Heart right ventricle (tissue), 16 donors: ENCODE measurements around the gene CALD1. TPM values are rescaled to one million over a fixed set of nuclear protein-coding genes. Genes with fewer than 3 reads are reported as not detected.
A peak's percentile ranks its signal among the peaks of the same experiment; 100 is the strongest.

Experiments used
- ATAC-seq, 8 donors: fragments of 200-7000 bp; cut with Tn5 transposase; one replicate each; pipeline ENCODE4 v1.9.1; 2020; ENCODE audit warnings: mild to moderate bottlenecking in 8 of 8, moderate library complexity in 8 of 8, moderate number of reproducible peaks in 1 of 8
- DNase-seq, 2 donors: peaks; one replicate each; pipeline ENCODE4 v3.0.0-alpha.2; 2020
- H3K27ac ChIP-seq, 10 donors: fragments of 200-600 bp; sonication (generic) in 2 of 10; one replicate each; pipeline versions ENCODE4 v1.5.0 to v1.8.0; 2020 to 2022; ENCODE audit warnings: mild to moderate bottlenecking in 3 of 10
- H3K27me3 ChIP-seq, 7 donors: fragments of 200-600 bp; one replicate each; pipeline ENCODE4 v1.8.0; 2021 to 2022; ENCODE audit warnings: mild to moderate bottlenecking in 2 of 7
- H3K36me3 ChIP-seq, 9 donors: fragments of 200-600 bp; sonication (generic) in 1 of 9; one replicate each; pipeline versions ENCODE4 v1.5.0 to v1.8.0; 2020 to 2022; ENCODE audit warnings: mild to moderate bottlenecking in 2 of 9
- H3K4me1 ChIP-seq, 9 donors: fragments of 200-600 bp; sonication (generic) in 1 of 9; one replicate each; pipeline versions ENCODE4 v1.5.0 to v1.8.0; 2020 to 2022; ENCODE audit warnings: mild to moderate bottlenecking in 4 of 9
- H3K4me3 ChIP-seq, 10 donors: fragments of 200-600 bp; sonication (generic) in 2 of 10; one replicate each; pipeline versions ENCODE4 v1.5.0 to v1.8.0; 2020 to 2022; ENCODE audit warnings: mild to moderate bottlenecking in 7 of 10, moderate library complexity in 2 of 10
- H3K9me3 ChIP-seq, 11 donors: fragments of 200-600 bp in 10 of 11; sonication (generic) in 2 of 11; one replicate each; pipeline versions ENCODE4 v1.5.0 to v1.8.0; 2013 to 2022; ENCODE audit warnings: mild to moderate bottlenecking in 2 of 11, control low read depth in 1 of 11, moderate library complexity in 1 of 11
- WGBS, 2 donors: extraction: QIAGEN DNeasy Blood & Tissue Kit; methylation state at CpG; one replicate each; pipeline ENCODE4 v1.1.7; 2013; ENCODE audit warnings: inconsistent platforms in 1 of 2; 5-methylcytosine and 5-hydroxymethylcytosine counted together
- intact Hi-C, 10 donors: fragments of 100-400 bp; cut with DNase I; formaldehyde crosslinking; loops; one replicate each; pipeline versions ENCODE4 v1.11.1 to v1.14.2; 2022
- polyA plus RNA-seq, 2 donors: library from polyadenylated mRNA; stranded (reverse); fragments of 200-250 nt; gene quantifications; one replicate each; pipeline ENCODE4 v1.2.3, GENCODE V29; 2013
- total RNA-seq, 10 donors: library from RNA; stranded (reverse); fragmentation: NEBNext Ultra II Directional in 3 of 10; extraction: Animal tissue kit (Norgen Biotek cat#: 25700) in 3 of 10; gene quantifications; one replicate each; pipeline versions ENCODE4 v1.2.1 to v1.2.4, GENCODE V29; 2021 to 2023
- TF ChIP-seq, protein P1 (sequence below), 9 donors: fragments of 200-600 bp; sonication (generic) in 2 of 9; IDR thresholded peaks; one replicate each; pipeline versions ENCODE4 v1.5.0 to v1.8.0; 2021 to 2022; ENCODE audit warnings: antibody characterized with exemption in 9 of 9, mild to moderate bottlenecking in 5 of 9, moderate library complexity in 1 of 9
- donor health status: Arrhythmogenic right ventricular cardiomyopathy.
- donor health status: ischemic (EF 13 %, LVEDD 7.1; RV severe dilation, severe dysfunction).
- donor health status: healthy with polysubstance abuse.
- donor health status: DM: no; HTN: yes; CAD: no.
- donor health status: DM: no; HTN: no; CAD: no.
- donor health status: ischemic (EF 25% LVEDD 6.9; RV normal size, moderate dysfunction).
- donor health status: ischemic (EF 25% LVEDD 5.7; RV mildly dilated, moderate dysfunction).
- donor health status: healthy.
- donor health status: DM: yes; HTN: yes; CAD: no.
- donor health status: Ischemic cardiomyopathy.
- donor health status: ischemic (EF 35%, LVEDD 5.7; RV mildly dilated, moderate dysfunction).
- donor health status: nonischemic (EF 11% LVEDD 7.7; RV severe dilation, severe dysfunction).
- donor health status: DM: yes; HTN: yes; CAD: no.
- donor health status: PGD.
- donor health status: ischemic (EF 29% LVEDD 5.4; RV normal size, mild dysfunction).
- donor health status: nonischemic (EF 23%, LVEDD 6.1; RV moderate dilation, normal function).

The CALD1 gene
- total and polyA plus RNA-seq, 12 donors = 69.9 to 180 (median 126) TPM

DNA sequence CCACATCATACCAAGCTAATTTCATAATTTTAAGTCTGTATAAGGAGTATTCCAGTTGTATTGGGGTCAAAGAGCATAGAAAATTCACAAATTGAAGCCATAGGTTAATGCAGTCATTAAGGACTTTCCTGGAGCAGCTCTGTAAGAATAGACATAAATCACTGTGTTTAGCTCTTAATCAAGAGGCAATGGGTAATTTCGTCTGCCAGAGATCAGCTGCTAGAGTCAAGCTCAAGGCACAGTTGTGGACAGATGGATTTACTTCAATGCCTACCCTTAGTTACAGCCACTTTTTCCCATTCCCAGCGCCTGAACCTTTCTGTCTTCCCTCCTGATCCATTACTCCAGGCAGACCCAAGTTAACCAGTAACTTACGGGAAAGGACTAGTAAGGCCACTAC lies 166.3 kb downstream of the CALD1 start:
- TF ChIP-seq, protein P1, sequence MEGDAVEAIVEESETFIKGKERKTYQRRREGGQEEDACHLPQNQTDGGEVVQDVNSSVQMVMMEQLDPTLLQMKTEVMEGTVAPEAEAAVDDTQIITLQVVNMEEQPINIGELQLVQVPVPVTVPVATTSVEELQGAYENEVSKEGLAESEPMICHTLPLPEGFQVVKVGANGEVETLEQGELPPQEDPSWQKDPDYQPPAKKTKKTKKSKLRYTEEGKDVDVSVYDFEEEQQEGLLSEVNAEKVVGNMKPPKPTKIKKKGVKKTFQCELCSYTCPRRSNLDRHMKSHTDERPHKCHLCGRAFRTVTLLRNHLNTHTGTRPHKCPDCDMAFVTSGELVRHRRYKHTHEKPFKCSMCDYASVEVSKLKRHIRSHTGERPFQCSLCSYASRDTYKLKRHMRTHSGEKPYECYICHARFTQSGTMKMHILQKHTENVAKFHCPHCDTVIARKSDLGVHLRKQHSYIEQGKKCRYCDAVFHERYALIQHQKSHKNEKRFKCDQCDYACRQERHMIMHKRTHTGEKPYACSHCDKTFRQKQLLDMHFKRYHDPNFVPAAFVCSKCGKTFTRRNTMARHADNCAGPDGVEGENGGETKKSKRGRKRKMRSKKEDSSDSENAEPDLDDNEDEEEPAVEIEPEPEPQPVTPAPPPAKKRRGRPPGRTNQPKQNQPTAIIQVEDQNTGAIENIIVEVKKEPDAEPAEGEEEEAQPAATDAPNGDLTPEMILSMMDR (IDR thresholded peaks at IDR 0.05) = no peak
- Histone ChIP-seq H3K4me3 (no peak overlapping the region), H3K36me3 (peaks cover 0 to 97% (median 49%) of the 10 kb centered on the region in 9 donors), H3K9me3 (no peaks in the 10 kb centered on the region), H3K27ac (no peak overlapping the region), H3K27me3 (no peaks in the 10 kb centered on the region), H3K4me1 (peaks cover 0 to 20% (median 15%) of the 10 kb centered on the region in 9 donors)
- DNase-seq (no peak), ATAC-seq (no peak)
- WGBS, 2 donors = 79 to 92% methylated on average over 3 of the region's 3 CpGs
- intact Hi-C loops = loop anchor here in 2 of 10 donors (10.0 kb wide), 2 partner anchors 191 to 251 kb away; no protein-coding TSS in a partner anchor

DNA sequence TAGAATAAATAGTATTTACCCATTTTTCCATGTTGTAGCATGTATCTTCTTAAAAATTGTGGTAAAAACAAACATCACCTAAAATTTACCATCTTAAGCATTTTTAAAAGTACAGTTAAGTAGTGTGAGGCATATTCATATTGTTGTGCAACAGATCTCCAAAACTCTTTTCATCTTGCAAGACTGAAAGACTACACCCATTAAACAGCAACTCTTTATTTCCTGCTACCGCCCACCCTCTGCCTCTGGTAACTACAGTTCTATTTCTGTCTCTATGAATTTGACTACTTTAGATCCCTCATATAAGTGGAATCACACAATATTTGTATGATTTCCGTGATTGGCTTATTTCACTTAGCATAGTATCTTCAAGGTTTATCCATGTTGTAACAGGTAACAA lies 166.8 kb downstream of the CALD1 start:
- Histone ChIP-seq H3K27ac (no peak overlapping the region), H3K4me1 (peaks cover 0 to 16% (median 9%) of the 10 kb centered on the region in 9 donors), H3K4me3 (no peak overlapping the region), H3K36me3 (peaks cover 0 to 99% (median 55%) of the 10 kb centered on the region in 9 donors), H3K27me3 (no peaks in the 10 kb centered on the region), H3K9me3 (no peaks in the 10 kb centered on the region)
- 81 to 86% methylated on average over 2 of the region's 2 CpGs for WGBS, 2 donors
- peak in 1 of 8 donors; percentile 29 for ATAC-seq
- DNase-seq = no peak
- intact Hi-C loops = loop anchor here in 2 of 10 donors (10.0 kb wide), 2 partner anchors 191 to 251 kb away; no protein-coding TSS in a partner anchor
- TF ChIP-seq, protein P1 (IDR thresholded peaks at IDR 0.05) = no peak

DNA sequence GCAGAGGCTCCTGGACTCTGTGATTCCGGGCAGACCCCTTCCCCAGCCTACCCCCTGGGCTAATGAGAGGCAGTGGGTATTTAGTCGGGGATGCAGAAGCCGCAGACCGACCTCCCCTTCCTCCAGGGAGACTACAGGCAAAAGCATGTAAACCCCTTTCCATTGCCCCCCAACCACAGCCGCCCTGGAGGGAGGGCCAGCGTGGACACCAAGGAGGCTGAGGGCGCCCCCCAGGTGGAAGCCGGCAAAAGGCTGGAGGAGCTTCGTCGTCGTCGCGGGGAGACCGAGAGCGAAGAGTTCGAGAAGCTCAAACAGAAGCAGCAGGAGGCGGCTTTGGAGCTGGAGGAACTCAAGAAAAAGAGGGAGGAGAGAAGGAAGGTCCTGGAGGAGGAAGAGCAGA lies 167.9 kb downstream of the CALD1 start:
- intact Hi-C loops = loop anchor here in 2 of 10 donors (10.0 kb wide), 2 partner anchors 193 to 253 kb away; no protein-coding TSS in a partner anchor
- H3K4me1 ChIP-seq = peaks cover 0 to 7% (median 0%) of the 10 kb centered on the region in 9 donors
- WGBS, 2 donors = 93 to 95% methylated on average over 17 of the region's 17 CpGs
- H3K27me3 ChIP-seq = no peaks in the 10 kb centered on the region
- DNase-seq (no peak), ATAC-seq (peak in 1 of 8 donors; percentile 12)
- TF ChIP-seq, protein P1 (IDR thresholded peaks at IDR 0.05) = no peak
- peaks cover 0 to 99% (median 60%) of the 10 kb centered on the region in 9 donors for H3K36me3 ChIP-seq
- no peak overlapping the region for H3K4me3 ChIP-seq
- H3K27ac ChIP-seq = no peak overlapping the region
- no peaks in the 10 kb centered on the region for H3K9me3 ChIP-seq

DNA sequence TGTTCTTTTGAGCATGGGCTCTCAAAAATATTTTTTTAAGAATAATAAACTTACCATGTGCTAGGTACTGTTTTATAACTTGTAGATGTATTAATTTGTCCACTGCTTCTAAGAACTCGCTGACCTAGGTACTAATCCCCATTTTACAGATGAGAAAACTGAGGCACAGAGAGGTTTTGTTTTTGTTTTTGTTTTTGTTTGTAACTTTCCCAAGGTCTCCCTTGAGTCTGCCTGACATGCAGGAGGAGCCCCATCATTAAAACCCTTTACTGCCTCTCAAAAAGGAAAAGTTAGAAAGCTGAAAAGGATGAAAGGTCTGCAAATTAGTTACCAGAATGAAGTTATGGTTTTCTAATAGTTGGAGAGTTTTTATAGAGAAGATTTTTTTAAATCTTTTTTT lies 168.4 kb downstream of the CALD1 start:
- no peak overlapping the region for H3K27ac ChIP-seq
- H3K4me1 ChIP-seq = peaks cover 0 to 7% (median 0%) of the 10 kb centered on the region in 9 donors

More for the DNA sequence above, 168.4 kb downstream of the CALD1 start:
- Histone ChIP-seq H3K9me3 (no peaks in the 10 kb centered on the region), H3K27me3 (no peaks in the 10 kb centered on the region), H3K36me3 (peaks cover under 1 to 100% (median 65%) of the 10 kb centered on the region in 9 donors), H3K4me3 (no peak overlapping the region)
- intact Hi-C loops = loop anchor here in 2 of 10 donors (10.0 kb wide), 2 partner anchors 193 to 253 kb away; no protein-coding TSS in a partner anchor
- TF ChIP-seq, protein P1 (IDR thresholded peaks at IDR 0.05) = no peak
- 97 to 100% methylated on average over 1 of the region's 1 CpG for WGBS, 2 donors
- no peak for DNase-seq
- ATAC-seq = no peak
